PC-9 (cell line): ENCODE measurements around the gene DSCAML1.

Source experiments
- EZH2 ChIP-seq: fragments of 200-600 bp; sonication (generic); IDR thresholded peaks from 2 replicates; pipeline ENCODE4 v1.8.0; 2017; ENCODE audit warnings: antibody characterized with exemption, low read depth
- TF ChIP-seq, protein P1 (sequence below): fragments of 200-600 bp; sonication (generic); conservative IDR thresholded peaks from 2 replicates; pipeline ENCODE4 v1.6.1; 2017; ENCODE audit warnings: mixed run types, antibody characterized with exemption, mild to moderate bottlenecking, moderate library complexity

DNA sequence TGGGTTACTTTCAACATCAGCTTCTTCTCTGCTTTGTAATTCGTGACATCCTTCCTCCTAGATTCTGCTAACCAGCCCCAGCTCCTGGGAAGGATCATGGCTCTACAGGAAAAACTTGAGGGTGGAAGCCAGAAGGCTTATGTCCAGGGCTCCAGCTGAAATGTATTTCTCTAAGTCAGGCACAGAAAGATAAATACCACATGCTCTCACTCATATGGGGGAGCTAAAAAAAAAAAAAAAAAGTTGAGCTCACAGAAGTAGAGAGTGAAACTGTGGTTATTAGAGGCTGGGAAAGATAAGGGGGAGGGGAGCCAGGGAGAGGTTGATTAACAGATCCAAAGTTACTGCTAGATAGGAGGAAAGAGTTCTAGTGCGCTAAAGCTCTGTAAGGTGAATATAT is 74.9 kb downstream of the DSCAML1 start:
- TF ChIP-seq, protein P1, sequence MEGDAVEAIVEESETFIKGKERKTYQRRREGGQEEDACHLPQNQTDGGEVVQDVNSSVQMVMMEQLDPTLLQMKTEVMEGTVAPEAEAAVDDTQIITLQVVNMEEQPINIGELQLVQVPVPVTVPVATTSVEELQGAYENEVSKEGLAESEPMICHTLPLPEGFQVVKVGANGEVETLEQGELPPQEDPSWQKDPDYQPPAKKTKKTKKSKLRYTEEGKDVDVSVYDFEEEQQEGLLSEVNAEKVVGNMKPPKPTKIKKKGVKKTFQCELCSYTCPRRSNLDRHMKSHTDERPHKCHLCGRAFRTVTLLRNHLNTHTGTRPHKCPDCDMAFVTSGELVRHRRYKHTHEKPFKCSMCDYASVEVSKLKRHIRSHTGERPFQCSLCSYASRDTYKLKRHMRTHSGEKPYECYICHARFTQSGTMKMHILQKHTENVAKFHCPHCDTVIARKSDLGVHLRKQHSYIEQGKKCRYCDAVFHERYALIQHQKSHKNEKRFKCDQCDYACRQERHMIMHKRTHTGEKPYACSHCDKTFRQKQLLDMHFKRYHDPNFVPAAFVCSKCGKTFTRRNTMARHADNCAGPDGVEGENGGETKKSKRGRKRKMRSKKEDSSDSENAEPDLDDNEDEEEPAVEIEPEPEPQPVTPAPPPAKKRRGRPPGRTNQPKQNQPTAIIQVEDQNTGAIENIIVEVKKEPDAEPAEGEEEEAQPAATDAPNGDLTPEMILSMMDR = no peak
- TF ChIP-seq EZH2 = no peak
